ENCODE measurements around the gene FOXO3.

- TF ChIP-seq CTCF (IDR thresholded peaks at IDR 0.05 in 4 of 5, conservative IDR thresholded peaks at IDR 0.05 in 1 of 5) = no peak
- no peak for TF ChIP-seq POLR2A (IDR thresholded peaks at IDR 0.05)
Measured at GRCh38 chr6:108726726-108727339, 166.1 kb downstream of the FOXO3 start.

All from gastrocnemius medialis (tissue), 4 donors.